HG03439 (cell line): ENCODE results near the gene RNFT1.
"Not testable (repeated sequence)": the region's sequence is repeated elsewhere in the genome, so short reads cannot be mapped to it uniquely, and the experiment has no call there.

Source experiments
- ATAC-seq: cut with Tn5 transposase; IDR thresholded peaks from one replicate; pipeline ENCODE4 v1.9.1; 2021; ENCODE audit warnings: mild to moderate bottlenecking, moderate library complexity; ENCODE audit not compliant: unreplicated experiment

The RNFT1 gene

DNA sequence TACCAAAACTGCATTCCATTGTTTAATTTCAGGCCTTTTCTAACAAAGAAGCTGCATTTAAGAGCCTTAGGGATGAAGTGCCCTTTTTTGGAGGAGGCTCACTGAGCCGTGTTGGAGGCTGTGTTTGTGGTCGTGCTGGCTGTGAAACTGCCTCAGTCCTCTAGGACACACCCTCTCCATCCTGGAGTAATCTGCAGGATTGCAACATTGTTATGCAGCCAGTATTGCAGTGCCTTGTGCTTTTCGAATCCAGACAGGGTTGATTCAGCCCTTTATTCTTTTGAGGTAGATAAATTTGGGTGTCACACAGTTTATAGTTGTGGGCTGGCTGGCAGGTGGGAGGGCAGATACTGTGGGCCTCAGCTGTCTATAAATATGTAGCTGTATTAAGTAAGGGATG is 33.8 kb downstream of the RNFT1 start:
- not testable (repeated sequence) for ATAC-seq

DNA sequence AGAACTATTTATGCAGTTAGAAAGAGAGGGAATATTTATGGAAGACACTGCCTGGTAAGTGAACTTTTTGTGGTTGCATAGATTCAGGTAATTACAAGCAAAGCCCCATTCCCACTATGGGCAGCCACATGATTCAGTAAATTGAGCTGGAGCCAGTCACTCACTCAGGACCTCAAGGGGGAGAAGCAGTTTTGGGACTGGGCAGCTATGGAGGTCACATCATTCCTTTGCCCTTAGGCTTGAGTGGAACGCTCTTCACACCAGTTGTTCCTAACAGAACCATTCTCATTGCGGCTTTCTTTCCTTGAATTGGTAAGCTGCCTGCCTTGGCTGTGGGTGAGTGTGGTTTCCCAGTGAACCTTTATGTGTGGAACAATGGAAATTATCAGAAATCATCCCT is 34.4 kb downstream of the RNFT1 start:
- not testable (repeated sequence) for ATAC-seq

DNA sequence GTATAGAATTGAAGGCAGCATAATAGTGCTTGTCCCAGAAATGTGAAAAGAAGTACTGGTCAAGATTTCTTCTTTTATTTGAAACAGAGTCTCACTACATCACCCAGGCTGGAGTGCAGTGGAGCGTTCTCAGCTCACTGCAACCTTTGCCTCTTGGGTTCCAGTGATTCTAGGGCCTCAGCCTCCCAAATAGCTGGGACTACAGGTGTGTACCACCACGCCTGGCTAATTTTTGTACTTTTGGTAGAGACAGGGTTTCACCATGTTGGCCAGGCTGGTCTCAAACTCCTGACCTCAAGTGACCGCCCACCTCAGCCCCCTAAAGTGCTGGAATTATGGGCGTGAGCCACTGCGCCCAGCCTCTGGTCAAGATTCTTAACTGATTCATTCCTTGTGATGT is 43.9 kb downstream of the RNFT1 start:
- ATAC-seq: not testable (repeated sequence)

DNA sequence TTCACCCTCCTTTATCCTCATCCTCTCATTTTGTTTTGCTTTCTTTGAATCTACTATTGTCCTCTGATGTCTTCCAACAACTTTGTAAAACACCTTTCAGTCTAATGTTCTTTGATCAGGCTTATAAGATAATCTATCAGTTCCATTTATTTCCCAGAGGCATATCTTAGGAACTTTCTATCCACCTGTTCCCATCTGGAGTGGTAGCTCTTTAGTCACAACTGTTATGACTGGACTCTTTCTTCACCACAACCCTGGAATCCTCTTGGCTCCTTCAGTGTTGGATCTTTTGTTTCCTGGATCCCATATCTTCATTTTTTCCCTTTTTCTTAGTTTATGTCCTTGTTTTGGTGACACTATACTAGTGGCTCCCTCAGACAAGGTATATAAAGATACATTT is 48.1 kb downstream of the RNFT1 start:
- ATAC-seq: no peak

- ATAC-seq: no peak
Measured at GRCh38 chr17:59914274-59914854, 50.2 kb downstream of the RNFT1 start.

DNA sequence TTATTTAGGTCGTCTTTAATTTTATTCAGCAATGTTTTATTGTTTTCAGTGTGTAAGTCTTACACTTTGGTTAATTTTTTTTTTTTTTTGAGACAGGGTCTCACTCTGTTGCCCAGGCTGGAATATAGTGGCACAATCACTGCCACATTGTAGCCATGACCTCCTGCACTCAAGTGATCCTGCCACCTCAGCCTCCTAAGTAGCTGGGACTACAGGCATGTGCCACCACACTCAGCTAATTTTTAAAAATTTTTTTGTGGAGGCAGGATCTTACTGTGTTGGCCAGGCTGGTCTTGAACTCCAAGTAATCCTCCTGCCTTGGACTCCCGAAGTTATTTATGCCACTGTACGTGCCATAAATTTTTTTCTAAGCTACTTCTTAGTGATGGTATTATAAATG is 57.1 kb downstream of the RNFT1 start:
- ATAC-seq: no peak

DNA sequence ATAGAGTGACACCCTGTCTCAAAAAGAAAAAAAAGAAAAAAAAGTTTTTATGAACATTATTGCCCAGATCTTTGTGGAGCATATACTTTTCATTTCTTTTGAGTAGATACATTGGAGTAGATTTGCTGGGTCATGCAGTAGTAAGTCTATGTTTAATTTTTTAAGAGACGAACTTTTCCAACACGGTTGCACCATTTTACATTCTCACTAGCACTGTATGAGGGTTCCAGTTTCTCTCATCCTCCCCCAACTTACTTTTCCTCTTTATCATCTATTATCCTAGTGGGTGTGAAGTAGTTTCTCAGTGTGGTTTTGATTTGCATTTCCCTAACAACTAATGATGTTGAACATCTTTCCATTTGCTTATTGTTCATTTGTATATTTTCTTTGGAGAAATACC is 61.1 kb downstream of the RNFT1 start:
- ATAC-seq: no peak
